HUES6 (cell line): ENCODE results near the gene COL25A1.
"Not testable (repeated sequence)": the region's sequence is repeated elsewhere in the genome, so short reads cannot be mapped to it uniquely, and the experiment has no call there.

ENCODE experiments used
- H3K27ac ChIP-seq: 2 replicates; pipeline ENCODE4 v1.7.0; 2013; ENCODE audit warnings: low read depth, mild to moderate bottlenecking, low read length, inconsistent platforms
- H3K27me3 ChIP-seq: 2 replicates; pipeline ENCODE4 v1.6.1; 2013; ENCODE audit warnings: low read length; ENCODE audit not compliant: control insufficient read depth, insufficient read depth
- H3K36me3 ChIP-seq: 2 replicates; pipeline ENCODE4 v1.6.1; 2013; ENCODE audit warnings: low read length; ENCODE audit not compliant: control insufficient read depth, insufficient read depth
- H3K4me1 ChIP-seq: 2 replicates; pipeline ENCODE4 v1.6.1; 2013; ENCODE audit warnings: low read length; ENCODE audit not compliant: control insufficient read depth, insufficient read depth
- H3K4me3 ChIP-seq: 2 replicates; pipeline ENCODE4 v1.5.1; 2013; ENCODE audit warnings: low read depth, low read length
- H3K9ac ChIP-seq: one replicate; pipeline ENCODE4 v1.6.1; 2013; ENCODE audit warnings: mild to moderate bottlenecking, low read length
- H3K9me3 ChIP-seq: 2 replicates; pipeline ENCODE4 v1.6.1; 2013; ENCODE audit warnings: low read depth, low read length; ENCODE audit not compliant: control insufficient read depth, insufficient read depth

COL25A1 gene

GRCh38 chr4:109094056-109094455, 208.4 kb downstream of the COL25A1 start:
- H3K9ac ChIP-seq = no peak overlapping the region
- no peaks in the 10 kb centered on the region for H3K27me3 ChIP-seq
- no peak overlapping the region for H3K27ac ChIP-seq
- H3K9me3 ChIP-seq = no peaks in the 10 kb centered on the region
- H3K4me3 ChIP-seq = no peak overlapping the region
- no peaks in the 10 kb centered on the region for H3K4me1 ChIP-seq
- no peaks in the 10 kb centered on the region for H3K36me3 ChIP-seq

GRCh38 chr4:109091727-109092409, 210.6 kb downstream of the COL25A1 start:
- Histone ChIP-seq H3K9me3 (no peaks in the 10 kb centered on the region), H3K4me3 (no peak overlapping the region), H3K27me3 (no peaks in the 10 kb centered on the region), H3K4me1 (no peaks in the 10 kb centered on the region), H3K36me3 (no peaks in the 10 kb centered on the region), H3K9ac (no peak overlapping the region), H3K27ac (no peak overlapping the region)

GRCh38 chr4:109083911-109084310, 218.5 kb downstream of the COL25A1 start:
- Histone ChIP-seq H3K9ac (no peak overlapping the region), H3K36me3 (no peaks in the 10 kb centered on the region), H3K4me1 (no peaks in the 10 kb centered on the region), H3K4me3 (no peak overlapping the region), H3K9me3 (no peaks in the 10 kb centered on the region), H3K27ac (no peak overlapping the region), H3K27me3 (no peaks in the 10 kb centered on the region)

- Histone ChIP-seq H3K36me3 (no peaks in the 10 kb centered on the region), H3K9me3 (peaks cover 10% of the 10 kb centered on the region), H3K27ac (no peak overlapping the region), H3K9ac (no peak overlapping the region), H3K4me1 (no peaks in the 10 kb centered on the region), H3K27me3 (no peaks in the 10 kb centered on the region), H3K4me3 (no peak overlapping the region)
Measured at GRCh38 chr4:109079731-109080130, 222.7 kb downstream of the COL25A1 start.

- Histone ChIP-seq H3K9ac (no peak overlapping the region), H3K9me3 (peaks cover 11% of the 10 kb centered on the region), H3K27me3 (no peaks in the 10 kb centered on the region), H3K4me1 (no peaks in the 10 kb centered on the region), H3K27ac (no peak overlapping the region), H3K4me3 (no peak overlapping the region), H3K36me3 (no peaks in the 10 kb centered on the region)
Measured at GRCh38 chr4:109079201-109079600, 223.3 kb downstream of the COL25A1 start.

GRCh38 chr4:109078724-109079123, 223.7 kb downstream of the COL25A1 start:
- no peaks in the 10 kb centered on the region for H3K4me1 ChIP-seq
- H3K9me3 ChIP-seq = peaks cover 16% of the 10 kb centered on the region
- no peak overlapping the region for H3K27ac ChIP-seq
- H3K9ac ChIP-seq = no peak overlapping the region
- no peak overlapping the region for H3K4me3 ChIP-seq
- no peaks in the 10 kb centered on the region for H3K36me3 ChIP-seq
- no peaks in the 10 kb centered on the region for H3K27me3 ChIP-seq

- no peak overlapping the region for H3K9ac ChIP-seq
- H3K4me3 ChIP-seq = no peak overlapping the region
- H3K36me3 ChIP-seq = no peaks in the 10 kb centered on the region
- H3K27me3 ChIP-seq = no peaks in the 10 kb centered on the region
- no peaks in the 10 kb centered on the region for H3K4me1 ChIP-seq
- no peak overlapping the region for H3K27ac ChIP-seq
- peaks cover 22% of the 10 kb centered on the region for H3K9me3 ChIP-seq
Measured at GRCh38 chr4:109077505-109077904, 225.0 kb downstream of the COL25A1 start.

- H3K9me3 ChIP-seq = peaks cover 22% of the 10 kb centered on the region
- H3K4me1 ChIP-seq, H3K27me3 ChIP-seq, H3K4me3 ChIP-seq, H3K9ac ChIP-seq, H3K27ac ChIP-seq, H3K36me3 ChIP-seq: not testable (repeated sequence)
Measured at GRCh38 chr4:109076709-109077108, 225.7 kb downstream of the COL25A1 start.

GRCh38 chr4:109075621-109076020, 226.8 kb downstream of the COL25A1 start:
- H3K27me3 ChIP-seq = no peaks in the 10 kb centered on the region

GRCh38 chr4:109072595-109072994, 229.9 kb downstream of the COL25A1 start:
- peaks cover 22% of the 10 kb centered on the region for H3K9me3 ChIP-seq
- no peak overlapping the region for H3K27ac ChIP-seq
- H3K9ac ChIP-seq = no peak overlapping the region
- no peaks in the 10 kb centered on the region for H3K36me3 ChIP-seq
- H3K4me3 ChIP-seq = no peak overlapping the region
- H3K4me1 ChIP-seq = no peaks in the 10 kb centered on the region
- H3K27me3 ChIP-seq = no peaks in the 10 kb centered on the region

More at GRCh38 chr4:109075621-109076020, 226.8 kb downstream of the COL25A1 start:
- H3K9me3 ChIP-seq = peaks cover 22% of the 10 kb centered on the region
- H3K9ac ChIP-seq = no peak overlapping the region
- H3K4me3 ChIP-seq = no peak overlapping the region
- H3K4me1 ChIP-seq = no peaks in the 10 kb centered on the region
- no peak overlapping the region for H3K27ac ChIP-seq
- H3K36me3 ChIP-seq = no peaks in the 10 kb centered on the region

GRCh38 chr4:109070677-109071076, 231.8 kb downstream of the COL25A1 start:
- not testable (repeated sequence) for H3K4me1 ChIP-seq, H3K27ac ChIP-seq, H3K27me3 ChIP-seq

More at GRCh38 chr4:109070677-109071076, 231.8 kb downstream of the COL25A1 start:
- H3K9ac ChIP-seq, H3K36me3 ChIP-seq, H3K4me3 ChIP-seq: not testable (repeated sequence)
- peaks cover 12% of the 10 kb centered on the region for H3K9me3 ChIP-seq
